Measurements from ENCODE around the gene NTM. TPM values are rescaled to one million over a fixed set of nuclear protein-coding genes. Genes with fewer than 3 reads are reported as not detected.

The NTM gene
- polyA plus RNA-seq, 1 donor from 2014 or later: 39.4 TPM

GRCh38 chr11:131998020-131998419 lies 627.6 kb downstream of the NTM start:
- Histone ChIP-seq H3K9me2 (ENCODE audit: insufficient read depth, low read length) (no peaks in the 10 kb centered on the region), H3K9me3 (ENCODE audit: low read length) (no peaks in the 10 kb centered on the region), H3K27ac (ENCODE audit: low read length) (no peak overlapping the region), H3F3A (ENCODE audit: insufficient read depth, low read length, poor library complexity, severe bottlenecking) (no peaks in the 10 kb centered on the region), H3K4me2 (ENCODE audit: low read length) (no peak overlapping the region), H2AFZ (ENCODE audit: low read depth, low read length) (no peak overlapping the region), H3K36me3 (ENCODE audit: insufficient read depth, low read length) (no peaks in the 10 kb centered on the region), H3K27me3 (ENCODE audit: insufficient read depth, low read depth, low read length) (no peaks in the 10 kb centered on the region), H3K79me2 (replicated peaks; ENCODE audit: insufficient read depth, low read length) (no peaks in the 10 kb centered on the region), H3K9ac (ENCODE audit: low read length) (no peak overlapping the region), H4K20me1 (ENCODE audit: insufficient read depth) (no peaks in the 10 kb centered on the region), H3K4me3 (ENCODE audit: low read length) (no peak overlapping the region)
- no peak for TF ChIP-seq EP300 (conservative IDR thresholded peaks at IDR 0.05; ENCODE audit: poor library complexity, severe bottlenecking)
- TF ChIP-seq EZH2 (IDR thresholded peaks at IDR 0.05; ENCODE audit: borderline replicate concordance, insufficient read depth, low read length, poor library complexity, severe bottlenecking): no peak
- TF ChIP-seq MXI1 (conservative IDR thresholded peaks at IDR 0.05; ENCODE audit: poor library complexity, severe bottlenecking): no peak
- TF ChIP-seq TAF1 (IDR thresholded peaks at IDR 0.05; ENCODE audit: low read depth): no peak
- TF ChIP-seq POLR2AphosphoS5 (IDR thresholded peaks at IDR 0.05): no peak
- no peak for TF ChIP-seq RAD21 (conservative IDR thresholded peaks at IDR 0.05)
- no peak for TF ChIP-seq REST (IDR thresholded peaks at IDR 0.05; ENCODE audit: borderline replicate concordance)
- no peak for TF ChIP-seq SMC3 (conservative IDR thresholded peaks at IDR 0.05; ENCODE audit: poor library complexity)
- TF ChIP-seq, protein P1, sequence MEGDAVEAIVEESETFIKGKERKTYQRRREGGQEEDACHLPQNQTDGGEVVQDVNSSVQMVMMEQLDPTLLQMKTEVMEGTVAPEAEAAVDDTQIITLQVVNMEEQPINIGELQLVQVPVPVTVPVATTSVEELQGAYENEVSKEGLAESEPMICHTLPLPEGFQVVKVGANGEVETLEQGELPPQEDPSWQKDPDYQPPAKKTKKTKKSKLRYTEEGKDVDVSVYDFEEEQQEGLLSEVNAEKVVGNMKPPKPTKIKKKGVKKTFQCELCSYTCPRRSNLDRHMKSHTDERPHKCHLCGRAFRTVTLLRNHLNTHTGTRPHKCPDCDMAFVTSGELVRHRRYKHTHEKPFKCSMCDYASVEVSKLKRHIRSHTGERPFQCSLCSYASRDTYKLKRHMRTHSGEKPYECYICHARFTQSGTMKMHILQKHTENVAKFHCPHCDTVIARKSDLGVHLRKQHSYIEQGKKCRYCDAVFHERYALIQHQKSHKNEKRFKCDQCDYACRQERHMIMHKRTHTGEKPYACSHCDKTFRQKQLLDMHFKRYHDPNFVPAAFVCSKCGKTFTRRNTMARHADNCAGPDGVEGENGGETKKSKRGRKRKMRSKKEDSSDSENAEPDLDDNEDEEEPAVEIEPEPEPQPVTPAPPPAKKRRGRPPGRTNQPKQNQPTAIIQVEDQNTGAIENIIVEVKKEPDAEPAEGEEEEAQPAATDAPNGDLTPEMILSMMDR (IDR thresholded peaks at IDR 0.05; ENCODE audit: poor library complexity, severe bottlenecking): no peak

DNA sequence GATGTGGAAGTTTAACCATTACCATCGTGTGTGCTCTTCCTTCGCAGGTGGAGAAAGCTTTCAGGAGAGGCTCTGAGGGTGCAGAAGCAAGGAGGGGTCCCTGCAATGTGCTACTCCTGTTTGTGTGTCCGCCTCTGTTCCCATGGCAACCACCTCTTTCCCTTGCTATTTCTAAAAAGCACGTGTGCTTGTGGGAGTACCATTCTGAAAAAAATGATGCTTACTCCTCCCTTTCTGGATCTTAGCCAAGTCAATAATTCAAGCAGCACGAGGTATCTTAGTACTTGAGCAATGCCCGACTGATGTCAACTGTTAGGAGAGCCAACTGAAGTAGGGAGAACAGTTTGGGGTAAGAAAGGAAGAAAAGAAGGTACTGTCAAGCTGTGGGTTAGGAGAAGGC lies 628.7 kb downstream of the NTM start:
- Histone ChIP-seq H2AFZ (ENCODE audit: low read depth, low read length) (no peak overlapping the region), H3K9ac (ENCODE audit: low read length) (no peak overlapping the region), H3K9me3 (ENCODE audit: low read length) (no peaks in the 10 kb centered on the region), H4K20me1 (ENCODE audit: insufficient read depth) (no peaks in the 10 kb centered on the region), H3K9me2 (ENCODE audit: insufficient read depth, low read length) (no peaks in the 10 kb centered on the region), H3K79me2 (replicated peaks; ENCODE audit: insufficient read depth, low read length) (no peaks in the 10 kb centered on the region), H3K4me3 (ENCODE audit: low read length) (peak overlapping the region; percentile 27), H3K27ac (ENCODE audit: low read length) (peak overlapping the region; percentile 0), H3K27me3 (ENCODE audit: insufficient read depth, low read depth, low read length) (no peaks in the 10 kb centered on the region), H3K36me3 (ENCODE audit: insufficient read depth, low read length) (no peaks in the 10 kb centered on the region), H3F3A (ENCODE audit: insufficient read depth, low read length, poor library complexity, severe bottlenecking) (no peaks in the 10 kb centered on the region), H3K4me2 (ENCODE audit: low read length) (no peak overlapping the region)
- TF ChIP-seq EP300 (conservative IDR thresholded peaks at IDR 0.05; ENCODE audit: poor library complexity, severe bottlenecking) (no peak), TAF1 (IDR thresholded peaks at IDR 0.05; ENCODE audit: low read depth) (no peak), EZH2 (IDR thresholded peaks at IDR 0.05; ENCODE audit: borderline replicate concordance, insufficient read depth, low read length, poor library complexity, severe bottlenecking) (no peak), SMC3 (conservative IDR thresholded peaks at IDR 0.05; ENCODE audit: poor library complexity) (no peak), MXI1 (conservative IDR thresholded peaks at IDR 0.05; ENCODE audit: poor library complexity, severe bottlenecking) (no peak), POLR2AphosphoS5 (IDR thresholded peaks at IDR 0.05) (no peak)
- TF ChIP-seq, protein P1 (IDR thresholded peaks at IDR 0.05; ENCODE audit: poor library complexity, severe bottlenecking): no peak

Data from neural cell (in vitro differentiated cells).